Posterior vena cava (tissue), 2 donors: ENCODE data around the gene PRLH. TPM values are rescaled to one million over a fixed set of nuclear protein-coding genes. Genes with fewer than 3 reads are reported as not detected.

Source experiments
- DNase-seq: peaks from one replicate; pipeline ENCODE4 v3.0.0-alpha.2; 2020; ENCODE audit warnings: low spot score
- intact Hi-C, 2 donors: fragments of 100-400 bp; cut with DNase I; formaldehyde crosslinking; loops; one replicate each; pipeline versions ENCODE4 v1.14.1 to v1.14.2; 2022 to 2023
- total RNA-seq, 2 donors: library from RNA; stranded (reverse); fragmentation: NEBNext Ultra II Directional; extraction: Animal tissue kit (Norgen Biotek cat#: 25700); gene quantifications; one replicate each; pipeline ENCODE4 v1.2.1, GENCODE V29; 2021
- donor health status: DM: yes; HTN: yes; CAD: no.
- donor health status: DM: yes; HTN: yes; CAD: no.

PRLH gene
- total RNA-seq, 2 donors from 2014 or later, result not detected

DNA sequence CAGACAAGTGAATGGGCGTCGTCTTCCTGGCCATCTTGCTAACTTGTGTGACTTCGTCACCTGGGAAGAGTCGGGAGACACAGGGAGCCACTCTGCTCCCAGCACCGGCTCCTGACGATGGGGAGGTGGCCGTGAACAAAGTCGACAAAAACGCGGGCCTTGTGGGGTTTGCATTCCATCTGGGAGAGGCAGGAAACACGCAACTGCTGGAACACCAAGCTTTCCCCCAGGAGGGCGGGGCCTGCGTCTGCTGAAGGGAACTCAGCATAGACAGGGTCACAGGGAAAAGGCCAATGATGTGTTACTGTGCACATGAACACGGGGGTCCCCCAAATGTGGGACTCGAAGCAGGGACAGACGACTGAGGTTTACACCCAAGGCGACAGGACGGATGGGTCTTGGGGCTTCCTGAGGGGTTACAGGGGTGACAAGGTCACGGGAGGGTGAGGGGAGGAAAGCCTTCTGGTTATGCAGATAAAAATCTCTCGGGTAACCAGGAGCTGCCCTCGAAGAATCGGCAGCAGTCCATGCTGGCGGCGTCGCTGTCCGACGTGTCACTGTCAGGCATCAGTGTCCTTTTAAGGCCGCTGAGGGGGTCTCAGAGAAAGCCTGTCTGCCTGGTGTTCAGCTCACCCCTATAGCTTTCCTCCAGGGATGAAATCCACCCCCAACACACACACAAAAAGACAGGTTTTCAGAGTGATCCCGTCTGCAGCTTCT lies 28.2 kb upstream of the PRLH start:
- intact Hi-C loops, result no loop called here
- peak; percentile 69 for DNase-seq

DNA sequence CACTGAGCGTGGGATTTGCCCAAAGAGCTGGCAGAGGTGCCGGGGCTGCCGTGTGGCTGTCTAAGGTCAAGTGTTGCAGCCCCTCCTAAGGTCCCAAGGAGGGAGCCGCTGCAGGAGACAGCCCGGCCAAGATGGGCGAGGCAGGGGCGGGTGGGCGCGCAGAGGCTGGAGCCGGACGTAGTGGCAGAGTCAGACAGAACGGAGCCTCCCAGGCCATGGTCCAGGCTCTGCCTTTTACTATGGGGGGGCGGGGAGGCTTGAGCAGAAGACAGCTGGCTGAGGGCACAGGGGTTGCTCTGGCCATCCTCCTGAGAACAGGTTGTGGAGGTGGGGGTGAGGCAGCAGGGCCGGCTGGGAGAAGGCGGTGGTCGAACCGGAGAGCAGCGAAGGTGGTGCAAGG lies 27.5 kb upstream of the PRLH start:
- intact Hi-C loops, result no loop called here
- peak; percentile 62 for DNase-seq

DNA sequence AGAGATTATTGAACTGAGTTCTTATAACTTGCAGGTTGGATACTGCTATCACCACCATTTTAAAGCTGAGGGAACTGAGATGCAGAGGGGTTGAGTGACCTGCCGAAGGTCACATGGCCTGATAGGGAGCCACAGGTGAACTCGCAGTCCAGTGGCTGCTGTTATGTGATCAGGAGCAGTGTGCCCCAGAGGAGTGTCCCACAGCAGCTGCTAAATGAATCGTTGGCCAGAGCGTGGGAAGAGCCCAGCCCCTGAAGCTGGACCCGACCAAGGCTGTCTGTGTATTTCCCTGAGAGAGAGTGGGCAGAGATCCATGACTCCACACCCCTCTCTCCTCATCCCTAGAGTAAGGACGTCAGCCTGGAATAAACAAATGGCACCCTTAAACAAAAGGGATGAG lies 26.7 kb upstream of the PRLH start:
- DNase-seq, result no peak
- intact Hi-C loops, result no loop called here

DNA sequence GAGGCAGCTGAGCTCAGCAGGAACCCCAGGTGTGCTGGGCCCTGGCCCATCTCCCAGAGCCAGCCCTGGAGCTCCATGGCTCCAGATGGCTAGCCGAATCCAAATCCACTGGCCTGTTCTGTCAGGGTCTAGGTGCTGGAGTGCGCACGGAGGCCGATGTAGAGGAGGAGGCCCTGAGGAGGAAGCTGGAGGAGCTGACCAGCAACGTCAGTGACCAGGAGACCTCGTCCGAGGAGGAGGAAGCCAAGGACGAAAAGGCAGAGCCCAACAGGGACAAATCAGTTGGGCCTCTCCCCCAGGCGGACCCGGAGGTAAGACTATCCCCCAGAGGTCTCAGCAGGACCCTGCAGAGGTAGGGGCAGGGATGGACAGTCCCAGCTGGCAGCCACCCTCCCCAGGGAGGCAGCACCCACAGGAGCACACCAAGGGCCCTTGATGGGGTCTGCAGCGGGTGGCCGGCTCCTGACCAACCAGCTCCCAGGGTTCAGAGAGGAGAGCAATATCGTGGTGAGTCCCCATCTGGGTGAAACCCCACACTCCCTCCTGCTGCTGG lies 26.1 kb upstream of the PRLH start:
- DNase-seq, result no peak
- intact Hi-C loops, result no loop called here

DNA sequence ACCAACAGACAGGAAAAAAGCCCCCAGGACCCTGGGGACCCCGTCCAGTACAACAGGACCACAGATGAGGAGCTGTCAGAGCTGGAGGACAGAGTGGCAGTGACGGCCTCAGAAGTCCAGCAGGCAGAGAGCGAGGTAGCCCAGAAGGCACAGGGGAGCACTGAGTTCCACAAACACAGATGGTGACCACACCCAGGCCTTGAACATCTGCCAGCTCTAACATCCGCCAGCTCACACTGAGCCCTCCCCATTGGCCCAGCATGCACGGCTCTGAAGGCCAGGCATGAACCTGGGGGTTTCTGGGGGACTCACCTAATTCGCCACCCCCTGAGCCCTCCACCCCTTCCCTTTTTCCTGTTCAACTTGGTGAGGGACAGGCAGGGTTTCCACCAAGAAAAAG lies 25.6 kb upstream of the PRLH start:
- DNase-seq, result no peak

DNA sequence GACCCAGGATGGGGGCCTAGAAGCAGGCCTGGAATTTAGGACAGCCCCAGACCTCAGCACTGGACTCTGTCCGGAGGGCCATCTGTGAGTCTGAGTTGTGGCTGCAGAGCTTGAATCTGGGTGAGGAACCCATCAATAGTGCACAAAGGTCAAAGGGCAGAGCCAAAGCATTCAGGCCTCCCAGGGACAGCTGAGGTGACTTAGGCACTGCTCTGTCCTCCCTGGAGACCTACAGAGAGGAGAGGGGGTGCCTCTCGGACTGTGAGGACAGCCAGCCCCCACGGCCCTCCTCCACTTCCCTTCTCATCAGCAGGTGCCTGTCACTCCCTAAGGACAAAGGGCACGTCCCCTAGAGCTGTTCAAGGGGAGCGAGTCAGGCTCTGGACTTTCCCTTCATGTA lies 25.1 kb upstream of the PRLH start:
- intact Hi-C loops, result no loop called here
- DNase-seq, result no peak

More for the DNA sequence above, 25.6 kb upstream of the PRLH start:
- intact Hi-C loops, result no loop called here

DNA sequence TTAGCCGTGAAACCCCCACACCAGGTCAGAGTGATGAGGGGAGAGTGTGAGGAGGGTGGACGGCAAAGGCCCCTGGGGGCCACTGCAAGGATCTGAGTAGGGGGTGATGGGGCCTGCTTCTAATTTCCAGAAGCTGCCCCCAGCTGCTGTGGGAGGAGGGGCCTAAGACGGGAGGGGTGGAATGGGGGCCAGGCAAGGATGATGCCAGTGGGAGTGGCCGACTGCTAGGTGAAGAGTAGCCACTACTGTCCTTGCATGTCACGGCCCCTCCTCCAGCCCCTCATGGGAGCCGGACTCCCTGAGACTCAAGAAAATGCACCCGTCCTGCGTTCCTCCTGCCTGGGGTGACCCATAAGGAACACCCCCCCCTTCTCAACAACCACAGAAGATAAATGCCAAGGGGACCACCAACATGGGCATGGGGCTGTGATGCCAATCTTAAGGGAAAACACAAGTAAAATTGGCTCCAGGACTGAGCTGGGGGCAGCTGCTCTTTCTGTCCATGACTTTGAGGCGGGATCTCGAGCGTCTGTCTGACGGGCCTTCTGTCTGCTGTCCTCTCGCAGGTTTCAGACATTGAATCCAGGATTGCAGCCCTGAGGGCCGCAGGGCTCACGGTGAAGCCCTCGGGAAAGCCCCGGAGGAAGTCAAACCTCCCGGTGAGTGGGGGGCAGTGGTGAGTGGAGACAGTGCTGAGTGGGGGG lies 24.2 kb upstream of the PRLH start:
- intact Hi-C loops, result no loop called here
- no peak for DNase-seq

DNA sequence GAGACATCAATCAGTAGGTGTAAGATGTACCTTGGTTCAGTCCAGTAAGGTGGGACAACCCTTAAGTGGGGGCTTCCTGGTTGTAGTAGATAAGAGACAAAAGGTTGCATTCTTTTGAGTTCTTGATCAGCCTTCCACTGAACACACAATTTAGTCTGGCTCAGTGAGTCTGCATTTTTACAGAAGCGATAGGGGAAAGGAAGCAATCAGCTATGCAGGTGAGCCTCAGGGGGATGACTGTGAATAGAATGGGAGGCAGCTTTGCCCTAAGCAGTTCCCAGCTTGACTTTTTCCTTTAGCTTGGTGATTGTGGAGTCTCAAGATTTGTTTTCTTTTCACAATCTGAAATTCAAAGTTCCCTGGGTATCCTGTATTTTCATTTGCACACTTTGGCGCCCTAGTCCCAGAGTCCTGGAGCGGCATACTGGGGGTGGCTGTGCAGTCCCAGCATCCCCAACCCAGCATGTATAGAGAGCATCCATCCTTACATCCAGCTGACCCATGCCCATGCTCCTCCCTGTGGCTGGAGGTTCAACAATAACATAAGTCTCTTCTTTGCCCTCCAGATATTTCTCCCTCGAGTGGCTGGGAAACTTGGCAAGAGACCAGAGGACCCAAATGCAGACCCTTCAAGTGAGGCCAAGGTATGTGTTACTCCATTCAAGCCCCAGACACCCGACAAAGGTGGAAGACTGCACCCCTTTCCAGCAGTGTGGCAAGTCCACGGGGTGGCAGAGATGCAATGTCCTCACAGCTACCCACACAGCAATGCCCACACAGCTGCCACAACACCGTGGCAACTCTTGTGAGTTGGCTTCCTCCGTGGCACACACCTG lies 20.1 kb upstream of the PRLH start:
- DNase-seq, result peak; percentile 51
- intact Hi-C loops, result no loop called here

DNA sequence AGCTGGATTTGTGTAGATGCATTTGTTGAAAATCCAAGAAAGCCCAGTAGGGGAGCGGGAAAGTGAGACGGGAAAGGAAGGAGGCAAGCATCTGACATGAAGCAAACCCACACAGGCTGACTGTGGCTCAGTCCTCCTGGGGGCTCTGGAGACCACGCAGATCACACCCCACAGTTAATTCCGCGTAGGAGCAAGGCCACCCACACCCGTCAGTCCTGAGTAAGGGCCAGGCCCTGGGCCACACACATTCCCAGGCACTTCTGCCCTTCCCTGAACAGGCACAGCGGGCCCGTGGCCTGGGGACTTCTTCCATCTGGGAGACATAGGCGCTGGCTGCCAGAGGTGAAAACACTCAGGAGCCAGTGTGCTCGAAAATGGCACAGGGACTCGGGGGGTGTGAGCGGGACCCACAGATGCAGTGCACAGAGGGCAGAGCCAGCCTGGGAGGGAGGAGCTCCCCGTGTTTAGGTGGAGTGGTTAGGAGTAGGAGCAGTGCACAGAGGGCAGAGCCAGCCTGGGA lies 19.4 kb upstream of the PRLH start:
- intact Hi-C loops, result no loop called here
- peak; percentile 70 for DNase-seq

DNA sequence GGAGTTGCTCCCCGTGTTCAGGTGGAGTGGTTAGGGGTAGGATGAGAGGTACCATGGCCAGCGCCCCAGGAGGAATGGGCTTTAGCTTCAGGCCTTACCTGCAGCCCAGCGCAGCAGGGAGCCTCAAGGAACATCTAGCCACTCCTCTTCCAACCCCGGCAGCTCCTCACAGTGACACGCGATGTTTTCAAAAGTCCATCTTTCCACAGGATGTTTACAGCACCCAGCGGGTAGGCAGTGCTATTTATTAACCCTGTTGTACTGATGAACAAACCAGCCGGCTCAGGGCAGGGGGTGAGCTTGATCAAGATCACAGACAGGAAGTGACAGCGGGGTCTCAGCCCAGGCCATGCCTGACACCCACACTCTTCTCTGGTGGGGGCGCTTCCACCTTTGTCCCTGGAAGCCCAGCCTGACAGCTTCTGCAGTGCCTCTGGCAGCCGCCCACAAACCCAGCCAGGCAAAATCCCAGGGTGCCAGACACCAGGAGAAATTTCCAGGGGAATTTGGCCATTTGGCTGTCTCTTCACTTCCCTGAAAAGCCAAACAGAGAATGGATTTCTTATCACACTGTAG lies 18.4 kb upstream of the PRLH start:
- intact Hi-C loops, result no loop called here
- DNase-seq, result peak; percentile 61

DNA sequence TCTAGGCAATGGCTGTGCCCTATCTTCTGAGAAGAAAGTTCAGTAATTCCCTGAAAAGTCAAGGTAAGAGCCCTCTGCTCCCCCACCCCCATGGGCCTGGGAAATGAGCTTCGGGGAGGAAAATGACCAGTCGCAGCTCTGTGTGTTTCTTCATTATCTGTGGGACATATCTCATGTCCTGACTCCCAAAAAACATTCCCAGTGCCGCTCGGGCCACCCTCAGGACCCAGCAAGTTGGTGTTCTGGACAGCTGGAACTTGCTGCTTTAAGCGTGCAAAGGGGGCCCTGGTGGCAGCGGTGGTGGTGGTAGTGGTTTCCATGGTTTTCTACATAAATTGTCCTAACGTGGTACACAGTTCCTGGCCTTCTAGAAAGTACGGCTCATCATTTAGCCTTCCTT lies 17.2 kb upstream of the PRLH start:
- peak; percentile 53 for DNase-seq
- intact Hi-C loops, result no loop called here

DNA sequence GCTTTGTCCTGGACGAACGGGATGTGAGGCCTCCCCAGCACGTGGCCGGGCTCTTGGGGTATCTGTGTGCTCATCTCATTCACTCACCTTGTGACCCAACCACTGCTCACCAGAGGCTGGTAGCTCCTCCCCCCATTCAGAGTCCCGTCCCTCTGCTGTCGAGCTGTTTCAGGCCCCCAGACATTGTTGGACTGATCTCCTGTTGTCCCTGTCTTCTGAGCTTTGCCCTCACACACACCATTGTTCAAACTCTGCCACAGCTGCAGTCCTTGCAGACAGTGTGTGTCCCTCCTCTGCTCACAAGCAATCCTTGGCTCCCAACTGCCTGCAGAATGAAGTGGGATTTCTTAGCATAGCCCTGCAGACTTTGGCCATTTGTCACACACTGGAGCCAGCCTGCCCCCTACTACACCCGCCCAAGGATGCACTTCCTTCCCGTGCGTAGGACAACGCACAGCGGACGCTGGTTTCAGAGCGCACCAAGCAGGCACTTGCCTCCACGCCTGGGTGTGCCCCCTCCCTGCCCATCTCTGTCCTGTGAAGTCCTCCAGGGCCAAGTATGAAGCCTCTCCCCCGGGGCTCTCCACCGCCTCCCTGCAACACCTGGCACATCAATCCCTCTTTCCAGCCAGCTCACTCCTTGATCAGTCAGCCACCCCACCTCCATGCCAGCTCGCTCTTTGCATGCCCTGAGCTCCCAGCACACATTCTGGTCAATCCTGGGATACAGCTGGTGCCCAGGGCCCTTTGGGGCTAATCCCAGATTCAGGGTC lies 16.5 kb upstream of the PRLH start:
- peak; percentile 63 for DNase-seq
- intact Hi-C loops, result no loop called here

DNA sequence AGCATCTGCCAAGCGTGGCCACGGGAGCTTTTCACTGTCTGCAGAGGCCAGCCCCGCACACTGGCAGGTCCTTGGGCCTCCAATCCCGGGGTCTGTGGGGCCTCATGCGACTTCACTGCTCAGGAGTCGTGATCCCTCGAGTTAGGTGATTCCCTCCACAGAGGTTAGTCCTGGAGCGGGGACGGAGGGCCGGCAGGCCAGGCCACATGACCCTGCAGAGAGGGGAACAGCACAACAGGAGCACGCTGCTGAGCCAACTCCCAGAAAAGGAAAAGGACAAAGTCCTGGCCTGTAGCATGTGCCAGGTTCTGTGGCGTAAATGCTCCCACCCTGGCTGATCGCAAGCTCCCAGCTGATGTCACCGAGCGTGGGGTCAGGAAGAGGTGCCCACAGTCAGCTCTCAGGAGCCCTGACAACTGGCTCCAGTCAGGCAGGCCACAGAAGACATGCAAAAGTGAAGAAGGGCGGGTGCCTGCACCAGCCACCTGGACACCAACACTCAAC lies 15.3 kb upstream of the PRLH start:
- peak; percentile 78 for DNase-seq
- intact Hi-C loops, result no loop called here

DNA sequence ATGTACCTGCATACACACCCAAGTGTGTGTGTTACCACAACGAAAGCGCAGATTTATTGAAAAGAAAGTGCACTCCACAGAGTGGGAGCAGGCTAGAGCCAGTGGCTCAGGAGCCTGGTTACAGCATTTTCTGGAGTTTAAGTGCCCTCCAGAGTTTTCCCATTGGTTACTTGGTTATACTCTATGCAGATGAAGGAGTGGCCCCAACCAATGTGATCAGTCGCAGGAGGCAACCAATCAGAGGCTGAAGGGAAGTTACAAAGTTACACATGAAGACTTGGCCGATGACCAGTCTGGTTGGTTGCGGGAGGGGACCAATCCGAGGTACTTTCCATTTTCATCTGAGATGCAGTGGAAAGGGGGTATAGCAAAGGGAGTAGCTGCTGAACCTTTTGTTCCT lies 13.5 kb upstream of the PRLH start:
- intact Hi-C loops, result no loop called here
- peak; percentile 7 for DNase-seq

DNA sequence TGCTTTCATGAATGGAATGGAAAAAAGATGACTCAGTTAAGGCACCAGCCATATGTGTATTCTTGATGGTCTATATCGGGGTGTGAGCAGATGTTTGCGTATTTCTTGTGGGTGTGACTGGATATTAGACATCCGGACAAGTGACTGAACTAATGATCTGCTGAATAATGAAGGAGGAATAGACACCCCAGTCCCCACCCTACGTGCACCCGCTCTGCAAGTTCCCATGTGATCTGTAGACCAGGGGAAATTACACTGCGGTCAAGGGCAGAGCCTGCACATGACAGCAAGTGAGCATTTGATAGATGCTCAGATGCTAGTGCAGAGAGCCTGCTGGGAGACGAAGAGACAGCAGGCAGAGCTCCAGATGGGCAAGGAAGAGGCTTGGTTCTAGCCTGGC lies 12.4 kb upstream of the PRLH start:
- intact Hi-C loops, result no loop called here
- DNase-seq, result no peak

DNA sequence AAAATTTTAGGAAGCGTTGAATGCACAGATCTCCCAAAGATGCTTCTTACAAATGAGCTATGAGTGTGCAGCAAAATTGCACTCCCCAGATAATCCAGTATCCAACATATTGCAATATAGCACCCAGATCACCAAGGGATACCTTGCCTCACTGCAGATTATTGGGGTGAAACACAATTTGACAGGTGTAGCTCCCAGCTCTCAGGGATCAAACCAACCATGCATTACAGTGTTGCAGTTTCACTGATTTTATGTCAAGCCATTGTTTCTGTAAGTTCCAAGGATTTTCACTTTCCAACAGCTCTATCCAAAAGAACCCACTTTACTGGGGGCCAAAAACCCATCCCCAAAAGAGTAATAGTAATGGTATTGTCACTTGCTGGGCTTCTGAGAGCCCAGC lies 10.8 kb upstream of the PRLH start:
- intact Hi-C loops, result no loop called here

DNA sequence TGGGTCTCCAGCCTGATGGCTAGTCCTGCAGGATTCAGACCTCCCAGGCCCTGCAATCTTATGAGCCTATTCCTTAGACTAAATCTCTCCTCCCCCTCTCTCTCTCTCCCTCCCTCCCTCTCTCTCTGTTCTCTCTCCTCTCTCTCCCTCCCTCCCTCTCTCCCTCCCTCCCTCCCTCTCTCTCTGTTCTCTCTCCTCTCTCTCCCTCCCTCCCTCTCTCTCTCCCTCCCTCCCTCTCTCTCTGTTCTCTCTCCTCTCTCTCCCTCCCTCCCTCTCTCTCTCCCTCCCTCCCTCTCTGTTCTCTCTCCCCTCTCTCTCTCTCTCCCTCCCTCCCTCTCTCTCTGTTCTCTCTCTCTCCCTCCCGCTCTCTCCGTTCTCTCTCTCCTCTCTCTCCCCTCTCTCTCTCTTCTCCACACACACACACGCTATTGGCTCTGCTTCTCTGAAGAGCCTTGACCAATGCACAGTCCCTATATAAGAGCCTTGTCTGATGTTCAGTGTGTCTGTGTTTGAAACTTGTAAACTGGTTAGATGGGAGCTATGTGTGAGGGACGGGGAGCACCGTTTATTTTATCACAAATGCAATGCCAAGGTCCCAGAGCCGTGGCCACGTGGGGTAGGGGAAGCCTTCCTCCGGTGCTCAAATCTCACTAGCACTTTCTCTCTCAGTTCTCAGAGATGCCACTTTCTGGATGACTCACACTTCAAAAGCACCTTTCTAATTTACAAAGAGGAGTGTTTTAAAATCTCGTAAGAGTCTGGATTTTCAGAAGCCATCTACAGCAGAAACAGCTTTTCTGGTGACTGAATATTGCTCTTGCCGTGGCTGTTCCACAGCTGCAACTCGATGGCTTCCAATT lies 9.4 kb upstream of the PRLH start:
- no peak for DNase-seq
- intact Hi-C loops, result no loop called here

More for the DNA sequence above, 10.8 kb upstream of the PRLH start:
- DNase-seq, result no peak

DNA sequence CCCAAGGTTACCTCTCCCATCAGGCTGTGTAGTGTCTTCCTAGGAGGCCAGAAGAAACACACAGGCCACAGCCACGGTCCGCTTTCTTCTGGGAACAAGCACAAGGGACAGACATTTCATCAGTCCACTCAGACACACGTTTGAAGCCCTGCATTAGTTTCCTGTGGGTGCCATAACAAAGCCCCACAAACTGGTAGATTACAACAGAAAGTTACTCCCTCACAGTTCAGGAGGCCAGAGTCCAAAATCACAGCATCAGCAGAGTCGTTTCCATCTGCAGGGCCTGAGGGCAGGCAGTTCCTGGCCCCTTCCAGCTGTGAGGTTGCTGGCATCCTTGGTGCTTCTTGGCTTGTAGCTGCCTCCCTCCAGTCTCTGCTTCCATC lies 8.8 kb upstream of the PRLH start:
- peak; percentile 58 for DNase-seq
- intact Hi-C loops, result no loop called here
